Measurements from ENCODE around the gene LPP. TPM values are rescaled to one million over a fixed set of nuclear protein-coding genes. Genes with fewer than 3 reads are reported as not detected.
"Not testable (repeated sequence)": the region's sequence is repeated elsewhere in the genome, so short reads cannot be mapped to it uniquely, and the experiment has no call there.

Gene LPP
- total RNA-seq, 1 donor from 2014 or later = 62.1 TPM

DNA sequence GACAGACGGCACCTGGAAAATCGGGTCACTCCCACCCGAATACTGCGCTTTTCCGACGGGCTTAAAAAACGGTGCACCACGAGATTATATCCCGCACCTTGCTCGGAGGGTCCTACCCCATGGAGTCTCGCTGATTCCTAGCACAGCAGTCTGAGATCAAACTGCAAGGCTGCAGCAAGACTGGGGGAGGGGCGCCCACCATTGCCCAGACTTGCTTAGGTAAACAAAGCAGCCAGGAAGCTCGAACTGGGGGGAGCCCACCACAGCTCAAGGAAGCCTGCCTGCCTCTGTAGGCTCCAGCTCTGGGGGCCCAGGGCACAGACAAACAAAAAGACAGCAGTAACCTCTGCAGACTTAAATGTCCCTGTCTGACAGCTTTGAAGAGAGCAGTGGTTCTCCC lies 482.3 kb downstream of the LPP start:
- DNase-seq = not testable (repeated sequence)

DNA sequence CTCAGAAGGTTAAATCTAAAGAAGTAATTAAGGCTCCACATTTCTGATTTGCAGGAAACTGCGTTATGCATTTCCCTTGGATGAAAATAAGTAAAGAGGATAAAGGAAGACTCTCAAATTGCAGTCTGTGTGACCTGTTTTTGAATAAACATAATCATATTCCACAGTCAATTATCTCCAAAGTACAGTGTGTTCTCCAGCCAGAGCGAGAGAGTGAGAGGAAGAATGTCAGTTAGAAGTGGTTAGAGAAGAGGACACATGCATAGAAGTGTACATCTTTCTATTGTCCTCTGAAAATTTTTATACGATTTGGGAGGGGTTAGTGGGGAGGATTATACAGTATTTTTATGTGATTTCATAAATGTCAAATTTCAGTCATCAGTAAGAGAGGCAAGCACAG lies 487.1 kb downstream of the LPP start:
- no peak for DNase-seq

DNA sequence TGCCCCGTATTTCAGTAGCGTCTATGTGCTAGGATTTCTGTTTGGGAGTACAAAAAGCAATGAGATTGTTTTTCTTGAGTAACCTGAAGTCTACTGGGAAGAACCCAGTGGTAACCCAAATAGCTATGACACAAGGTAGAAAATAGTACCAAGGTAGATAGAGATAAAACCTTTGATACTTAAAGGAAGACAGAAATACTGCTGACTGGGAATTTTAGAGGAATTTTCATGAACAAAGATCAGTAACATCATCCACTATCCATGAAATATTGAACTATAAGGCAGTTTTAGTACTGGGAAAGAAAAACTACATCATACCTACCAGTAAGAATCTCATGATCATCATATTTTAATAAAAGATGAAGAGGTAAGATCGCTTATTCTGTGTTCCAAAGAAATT lies 489.8 kb downstream of the LPP start:
- DNase-seq = no peak

DNA sequence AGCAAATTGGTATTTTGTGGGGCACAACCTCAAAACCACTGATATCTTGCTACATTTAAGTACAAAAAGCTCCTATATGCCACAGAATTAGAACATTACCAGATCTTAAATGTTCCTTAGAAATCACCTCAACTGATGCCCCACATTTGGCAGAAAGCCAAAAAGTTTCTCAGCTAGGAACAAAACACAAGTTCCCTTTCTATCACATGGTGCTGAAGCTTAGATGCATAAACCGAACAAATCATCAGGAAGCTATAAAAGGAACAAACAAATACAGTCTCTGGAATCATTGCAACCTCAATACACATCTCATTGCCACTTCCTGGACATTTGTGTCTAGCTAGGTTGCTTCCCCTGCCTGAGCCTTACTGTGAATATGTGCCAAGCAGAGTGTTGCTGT lies 492.6 kb downstream of the LPP start:
- DNase-seq = peak; percentile 5

DNA sequence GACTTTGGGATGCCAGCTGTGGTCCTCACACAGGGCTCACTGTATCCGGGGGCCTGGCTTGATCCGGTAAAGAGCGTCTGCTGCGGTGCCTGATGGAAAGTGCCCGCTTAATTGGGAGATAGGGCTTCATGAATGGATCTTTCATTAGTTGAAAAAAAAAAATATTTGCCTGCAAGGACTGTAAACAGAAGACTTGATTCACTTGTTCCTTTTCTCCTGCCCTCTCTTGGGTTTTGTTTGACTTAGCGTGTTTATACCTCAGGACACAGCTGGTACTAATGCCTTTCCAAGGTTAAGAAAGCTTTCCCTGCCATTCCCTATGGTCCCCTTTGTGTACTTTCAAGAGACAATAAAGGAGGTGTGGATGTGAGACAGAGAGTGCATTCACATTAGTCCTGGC lies 493.3 kb downstream of the LPP start:
- DNase-seq = no peak

DNA sequence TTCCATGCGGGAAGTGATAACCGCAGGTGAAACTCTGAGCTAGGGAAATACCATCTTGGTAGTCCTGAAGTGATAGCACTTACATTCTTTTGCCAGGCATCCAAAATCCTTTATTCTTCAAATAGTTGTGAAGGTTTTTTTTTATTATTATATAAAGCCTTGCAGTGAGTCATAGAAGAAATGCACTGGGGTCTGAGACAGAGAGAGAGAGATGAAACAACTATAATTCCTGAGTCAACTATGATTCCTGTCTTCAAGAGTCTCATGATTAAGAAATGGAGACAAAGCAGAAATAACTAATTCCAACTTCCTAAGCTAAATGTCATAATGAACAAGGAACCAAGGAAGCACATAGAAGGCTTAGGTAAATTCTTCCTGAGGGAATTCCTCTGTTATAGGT lies 495.6 kb downstream of the LPP start:
- DNase-seq = no peak

DNA sequence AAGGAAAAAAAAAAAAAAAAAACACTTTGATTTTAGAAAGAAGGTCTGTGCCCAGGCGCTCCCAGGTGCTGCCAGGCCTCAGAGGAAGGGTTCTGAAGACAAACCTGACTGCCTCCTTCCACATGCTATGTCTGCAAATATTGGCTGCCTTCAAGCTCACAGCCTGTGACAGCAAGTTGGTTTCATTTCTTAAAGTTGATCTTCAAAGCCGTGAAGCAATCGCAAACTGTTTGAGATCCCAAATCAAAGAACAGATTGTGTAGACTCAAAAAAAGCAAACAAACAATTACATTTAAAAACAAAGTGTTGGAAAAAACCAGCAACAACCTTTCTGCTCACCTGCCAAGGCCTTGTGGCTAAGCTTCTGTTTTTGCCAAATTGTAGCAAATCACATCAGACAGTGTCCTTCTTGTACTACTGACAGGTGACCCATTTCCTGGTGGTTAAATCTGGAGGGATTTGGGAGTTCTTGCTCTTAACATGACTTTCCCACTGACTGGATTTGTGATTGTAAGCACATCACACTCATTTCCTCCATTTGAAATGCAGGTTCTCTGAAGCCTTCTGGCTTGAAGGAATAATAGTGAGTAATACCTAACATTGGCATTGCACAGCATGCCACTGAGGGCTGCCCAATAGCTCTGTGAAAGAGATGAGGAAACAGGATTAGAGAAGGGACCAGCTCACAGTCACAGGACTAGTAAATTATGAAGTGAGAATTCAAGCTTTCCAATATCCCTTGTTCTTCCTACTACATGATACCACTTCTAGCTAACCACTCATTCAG lies 502.4 kb downstream of the LPP start:
- DNase-seq = no peak

DNA sequence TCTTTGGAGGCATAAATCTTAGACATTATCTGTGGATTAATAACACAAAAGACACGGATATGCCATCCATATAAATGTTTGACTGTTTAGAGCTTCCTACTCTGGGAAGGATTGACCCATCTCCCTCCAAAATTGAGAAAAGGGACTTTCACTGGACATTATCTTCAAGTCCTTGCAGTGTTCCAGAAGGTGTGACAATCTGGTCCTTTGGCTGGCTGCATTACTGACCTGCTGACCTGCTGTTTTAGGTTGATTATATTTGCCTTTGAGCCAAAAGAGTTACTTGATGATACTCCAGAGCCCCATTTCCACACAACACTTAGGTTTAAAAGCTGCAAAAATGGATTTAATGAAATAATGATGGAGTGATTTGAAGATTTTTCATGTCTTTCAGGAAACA lies 504.6 kb downstream of the LPP start:
- DNase-seq = no peak

DNA sequence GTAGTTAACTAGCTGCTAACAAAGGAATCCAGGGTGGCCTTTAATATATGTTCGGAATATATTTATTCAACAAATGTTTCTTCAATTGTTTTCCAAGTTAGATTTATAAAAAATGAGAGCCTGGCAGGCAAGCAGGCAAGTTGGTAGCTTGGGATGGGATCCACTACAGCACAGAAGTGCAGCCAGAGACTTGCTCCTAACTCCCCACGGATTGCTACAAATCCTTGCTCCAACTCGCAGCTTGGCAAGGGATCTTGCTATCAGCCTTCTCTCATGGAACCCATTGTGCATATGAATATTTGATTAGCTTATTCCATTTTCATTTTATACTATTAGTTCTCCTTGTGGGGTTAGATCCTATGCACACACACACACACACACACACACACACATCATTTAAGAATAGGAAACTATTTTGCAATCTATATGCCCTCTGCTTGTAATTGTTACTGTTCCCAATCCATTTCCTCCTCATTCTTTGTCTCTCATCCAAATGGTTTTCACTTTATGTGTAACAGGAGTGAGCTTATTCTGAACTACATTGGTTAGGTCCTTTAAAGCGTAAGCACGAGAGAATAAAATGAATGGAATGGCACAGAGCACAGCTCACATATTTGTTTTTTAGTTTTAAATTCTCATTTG lies 505.6 kb downstream of the LPP start:
- no peak for DNase-seq

DNA sequence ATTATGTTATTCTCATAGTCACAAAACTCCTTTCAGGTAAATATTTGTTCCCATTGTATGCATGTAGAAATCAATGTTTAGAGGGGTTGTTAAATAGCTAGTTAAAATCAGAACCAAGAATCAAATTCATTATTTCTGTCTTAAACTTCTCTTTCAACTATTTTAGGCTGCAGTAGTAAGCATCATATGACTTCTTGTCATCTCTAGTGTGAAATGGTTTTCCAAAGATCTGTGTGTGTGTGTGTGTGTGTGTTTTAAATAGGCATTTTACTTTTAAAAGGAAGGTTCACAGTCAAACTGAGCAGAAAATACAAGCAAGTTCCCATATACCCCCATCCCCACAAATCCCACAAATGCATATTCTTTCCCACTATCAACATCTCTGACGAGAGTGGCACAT lies 506.5 kb downstream of the LPP start:
- DNase-seq = no peak

DNA sequence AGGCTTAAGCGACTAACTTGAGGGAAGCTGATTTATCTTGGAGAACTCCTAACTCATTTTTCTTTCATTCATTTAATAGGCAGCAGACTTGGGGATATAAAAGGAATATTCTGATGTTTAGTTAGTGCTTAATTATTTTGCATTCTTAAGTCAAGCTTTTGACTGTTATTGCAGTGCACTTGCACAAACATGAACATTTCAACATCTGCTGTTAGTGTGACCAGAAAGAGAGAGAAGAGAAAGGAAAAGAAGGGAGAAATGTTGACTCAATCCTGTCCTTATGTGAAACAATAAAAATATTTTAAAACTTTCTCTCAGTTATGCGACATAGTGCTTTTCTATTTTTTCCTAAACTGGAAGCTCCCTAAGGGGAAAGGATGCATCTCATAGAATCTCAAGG lies 507.8 kb downstream of the LPP start:
- DNase-seq = no peak

DNA sequence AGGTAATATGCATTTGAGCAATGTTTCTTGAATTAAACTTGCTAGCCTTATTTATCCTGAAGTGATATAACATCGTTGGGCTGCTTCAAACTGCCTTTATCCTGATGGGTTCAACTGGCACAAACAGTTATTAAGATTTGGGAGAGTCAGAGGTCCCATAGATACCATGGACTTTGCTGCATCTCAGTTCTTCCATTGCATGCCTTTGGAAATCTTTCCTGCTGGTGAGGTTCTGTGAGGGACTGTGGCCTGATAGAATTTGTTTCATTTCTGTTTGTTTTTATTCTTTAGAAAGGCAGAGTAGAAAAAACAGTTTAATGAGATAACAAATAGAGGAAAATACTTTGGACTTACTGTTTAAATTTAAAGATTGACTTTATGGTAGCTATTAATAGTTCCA lies 508.3 kb downstream of the LPP start:
- DNase-seq = no peak

DNA sequence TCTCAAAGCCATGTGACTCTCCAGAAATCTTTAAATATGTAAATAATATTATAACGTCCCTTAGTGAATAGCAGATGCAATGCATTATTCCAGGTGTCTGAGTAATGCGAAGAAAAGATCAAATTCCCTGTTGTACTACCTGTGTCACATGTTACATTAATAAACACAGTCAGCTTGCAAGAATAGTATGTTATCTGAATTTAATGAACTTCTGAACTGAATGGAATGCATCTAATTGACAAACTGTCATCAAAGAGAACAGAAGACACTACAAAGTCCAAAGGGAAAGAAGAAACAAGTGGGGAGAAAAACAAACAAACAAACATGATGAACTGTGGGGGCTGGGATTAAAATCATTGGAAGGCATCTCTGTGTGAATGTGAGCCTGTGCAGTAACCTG lies 508.8 kb downstream of the LPP start:
- no peak for DNase-seq

DNA sequence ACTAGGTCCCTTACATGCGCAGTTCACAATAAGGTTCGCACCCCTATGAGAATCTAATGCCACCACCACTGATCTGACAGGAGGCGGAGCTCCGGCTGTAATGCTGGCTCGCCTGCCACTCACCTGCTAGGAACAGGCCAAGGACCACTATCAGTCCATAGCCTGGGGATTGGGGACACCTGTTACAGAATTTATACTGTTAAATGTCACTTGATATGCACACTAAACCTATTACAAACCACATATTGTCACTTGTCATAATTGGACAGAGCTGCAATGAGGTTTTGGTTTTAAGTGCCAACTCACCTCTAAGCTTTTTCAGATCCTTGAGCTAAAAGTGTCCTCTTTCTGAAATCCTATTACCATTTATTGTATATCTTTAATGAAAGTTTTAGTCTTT lies 509.9 kb downstream of the LPP start:
- no peak for DNase-seq

DNA sequence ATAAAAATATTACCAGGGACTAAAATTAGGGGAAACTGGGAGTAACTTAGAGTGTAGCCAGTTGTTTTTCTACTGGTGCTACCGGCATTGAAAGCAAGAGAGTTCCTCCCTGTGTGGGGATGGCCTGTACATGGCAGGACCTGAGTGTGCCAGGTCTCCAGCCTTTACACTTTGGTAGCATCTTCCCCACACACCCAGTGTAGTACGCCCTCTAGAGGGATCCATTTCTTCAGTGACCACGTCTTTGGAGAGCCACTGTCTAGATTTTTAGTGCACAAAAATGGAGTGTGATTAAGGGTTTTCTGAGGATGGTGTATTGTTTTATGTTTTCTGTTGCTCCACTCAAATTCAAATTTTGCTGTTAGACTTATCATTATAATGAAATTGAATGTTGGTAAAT lies 510.8 kb downstream of the LPP start:
- DNase-seq = no peak

DNA sequence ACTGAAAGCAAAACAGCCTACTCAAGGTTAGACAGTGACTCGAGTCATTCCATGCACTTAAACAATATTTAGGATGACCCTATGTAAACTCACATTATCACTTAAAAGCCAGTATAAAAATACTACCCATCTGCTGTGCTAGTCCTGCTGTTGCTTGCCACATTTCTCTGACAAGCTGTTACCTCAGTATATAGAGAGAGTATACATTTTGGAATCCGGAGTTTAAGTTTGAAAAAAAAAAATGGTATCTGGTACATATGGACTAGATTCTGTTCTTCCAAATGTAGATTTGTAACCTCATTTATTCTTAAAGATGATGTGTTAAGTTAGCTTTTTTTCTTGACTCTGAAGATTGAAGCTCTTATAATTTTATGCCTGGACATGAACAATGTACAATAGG lies 514.0 kb downstream of the LPP start:
- no peak for DNase-seq

DNA sequence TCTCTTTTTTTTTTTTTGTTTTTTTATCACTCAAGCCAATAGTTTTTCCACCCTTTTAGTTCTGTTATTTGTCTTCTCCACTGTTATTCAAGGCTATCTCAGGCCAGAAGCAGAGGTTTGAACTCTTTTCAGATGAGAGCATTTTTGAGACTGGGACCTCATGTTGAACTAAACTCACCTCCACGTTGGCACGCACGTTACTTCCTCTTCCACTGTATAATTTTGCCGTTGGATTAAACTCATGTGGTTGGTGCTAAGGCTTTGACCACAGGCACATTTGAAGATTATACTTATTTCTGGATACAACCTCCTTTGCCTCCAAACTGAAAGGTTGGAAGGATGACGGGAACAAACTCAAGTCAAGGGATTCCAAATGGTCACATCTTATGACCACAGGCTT lies 516.5 kb downstream of the LPP start:
- no peak for DNase-seq

DNA sequence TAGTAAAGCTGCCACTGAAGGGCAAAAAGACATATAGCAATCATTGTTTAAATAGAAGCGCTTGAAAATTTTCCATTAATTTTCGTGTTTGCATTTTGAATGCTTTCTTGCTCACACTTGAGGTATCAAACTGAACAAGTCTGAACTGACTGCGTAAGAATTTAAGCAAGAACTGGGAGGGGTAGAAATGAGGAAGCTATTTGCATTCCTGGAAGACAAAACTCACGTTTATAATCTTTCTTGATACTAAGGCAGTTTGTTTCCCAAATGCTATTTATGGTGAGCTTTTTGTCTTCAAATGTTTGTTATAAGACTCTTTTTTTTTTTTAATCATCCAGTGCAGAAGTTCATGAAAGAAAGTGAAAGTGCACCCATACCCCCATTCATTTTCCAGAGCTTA lies 518.0 kb downstream of the LPP start:
- no peak for DNase-seq

DNA sequence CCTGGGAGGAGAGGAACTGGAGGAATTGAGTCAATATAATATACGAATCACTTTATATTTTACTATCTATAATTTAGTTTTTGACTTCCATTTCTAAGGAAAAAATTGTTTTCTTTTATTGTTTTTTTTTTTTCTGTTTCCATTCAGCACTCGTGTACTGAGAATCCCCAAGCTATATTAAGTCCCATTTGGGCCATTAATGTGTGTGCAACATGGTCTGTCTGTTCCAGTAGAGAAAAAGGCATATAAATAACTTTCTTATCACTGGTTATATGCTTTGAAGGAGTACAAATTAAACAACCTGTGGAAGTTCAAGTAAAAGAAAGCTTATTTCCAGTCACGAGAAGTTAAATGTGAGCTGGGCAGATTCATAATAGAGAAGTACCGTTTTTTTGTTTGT lies 518.9 kb downstream of the LPP start:
- DNase-seq = no peak

DNA sequence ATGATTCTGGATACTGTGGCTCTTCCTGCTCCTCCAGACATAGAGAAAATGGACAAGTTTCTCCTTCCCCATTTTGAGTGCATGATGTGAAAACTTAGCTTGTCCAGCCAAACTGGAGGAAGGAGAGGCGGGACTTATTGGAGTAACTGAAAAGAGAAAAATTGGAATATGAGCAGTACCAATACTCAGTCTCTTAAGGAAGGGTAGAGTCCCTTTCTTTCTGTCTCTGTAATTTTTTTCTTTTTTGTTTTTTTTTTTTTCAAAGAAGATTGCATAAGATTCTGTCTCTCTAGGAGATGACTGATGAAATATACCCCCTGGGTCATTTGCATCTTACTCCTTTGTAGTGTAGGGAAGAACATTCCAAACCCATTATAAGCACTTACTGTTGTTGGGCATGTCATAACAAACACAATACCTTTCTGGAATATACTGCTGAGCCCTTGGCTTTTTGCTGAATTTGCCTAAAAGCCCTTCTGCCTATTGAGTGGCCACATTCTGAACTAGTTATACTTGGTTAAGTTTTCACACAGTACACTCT lies 519.8 kb downstream of the LPP start:
- no peak for DNase-seq

DNA sequence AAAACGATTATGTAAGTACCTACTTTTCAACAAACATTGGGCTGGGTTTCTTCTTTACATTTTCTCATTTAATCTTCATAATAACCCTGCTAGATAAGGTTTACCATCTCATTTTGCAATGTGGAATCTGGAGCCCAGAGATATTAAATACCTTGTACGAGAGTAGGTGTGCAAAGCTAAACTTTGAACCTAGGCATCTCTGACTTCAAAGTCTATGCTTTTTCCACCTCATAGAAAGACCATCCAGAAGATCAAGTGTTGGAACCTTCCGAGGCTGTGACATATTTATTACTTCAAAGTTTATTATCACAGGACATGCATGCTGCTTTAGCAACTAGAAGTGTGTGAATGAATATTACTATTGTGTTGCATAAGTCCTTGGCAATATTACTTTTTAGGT lies 520.6 kb downstream of the LPP start:
- DNase-seq = no peak

DNA sequence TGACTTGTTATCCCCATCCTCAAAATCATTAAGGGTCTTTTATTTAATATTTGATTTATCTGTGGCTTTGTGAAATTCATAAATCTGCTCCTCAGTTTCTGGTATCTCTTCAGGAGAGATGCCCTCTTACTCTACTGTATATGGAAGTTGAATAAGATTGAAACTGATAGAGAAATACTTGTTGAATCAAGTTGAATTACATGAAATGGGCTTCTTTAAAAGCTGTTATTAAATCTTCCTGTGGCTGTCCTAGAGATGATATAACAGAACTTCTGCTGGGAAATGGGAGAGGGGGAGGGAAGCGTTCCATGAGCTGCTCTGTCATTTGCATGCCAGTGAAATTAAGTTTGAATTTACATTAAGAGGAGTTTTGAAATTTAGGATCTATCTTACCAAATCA lies 523.4 kb downstream of the LPP start:
- no peak for DNase-seq

DNA sequence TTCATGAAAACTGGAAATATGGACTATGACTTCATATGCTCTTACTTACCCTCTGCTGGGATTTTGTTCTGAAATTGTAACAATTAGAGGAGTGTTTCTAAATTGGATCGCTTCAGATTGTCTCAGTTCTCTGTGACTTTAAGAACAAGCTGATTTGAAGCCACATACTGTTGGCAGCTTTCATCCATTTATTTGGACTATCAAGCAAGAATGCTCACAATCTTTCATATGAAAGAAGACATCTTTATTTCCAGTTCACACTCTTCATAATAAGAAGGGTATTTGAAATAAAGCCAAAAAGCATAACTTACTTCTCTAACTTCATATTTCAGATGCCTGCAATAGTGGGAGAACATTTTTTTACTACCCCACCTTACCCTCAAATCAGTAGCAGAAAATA lies 526.2 kb downstream of the LPP start:
- peak; percentile 54 for DNase-seq

DNA sequence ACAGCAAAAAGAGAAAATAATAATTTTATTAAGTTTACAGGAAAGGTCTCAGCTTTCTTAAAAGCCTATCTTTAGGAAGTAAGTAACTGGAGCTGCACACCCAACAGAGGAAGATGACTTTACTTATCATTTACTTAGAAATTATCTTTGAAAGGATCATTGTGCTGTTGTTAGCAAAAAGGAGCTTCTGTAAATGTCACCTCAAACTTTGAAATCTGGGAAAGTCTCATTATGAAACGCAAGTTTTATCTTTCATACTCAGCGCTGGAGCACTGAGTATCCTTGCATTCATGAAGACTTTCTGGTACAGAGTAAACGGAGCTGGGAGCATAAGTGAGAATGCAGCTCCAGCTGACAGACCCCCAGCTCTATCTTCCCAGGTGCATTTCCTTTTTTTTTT lies 526.6 kb downstream of the LPP start:
- DNase-seq = no peak
